ENCODE measurements around the gene CERS2. TPM values are rescaled to one million over a fixed set of nuclear protein-coding genes. Genes with fewer than 3 reads are reported as not detected.
"Not testable (repeated sequence)": the region's sequence is repeated elsewhere in the genome, so short reads cannot be mapped to it uniquely, and the experiment has no call there.

CERS2 gene
- total RNA-seq, 6 experiments from 2014 or later = 189 to 305 (median 255) TPM

DNA sequence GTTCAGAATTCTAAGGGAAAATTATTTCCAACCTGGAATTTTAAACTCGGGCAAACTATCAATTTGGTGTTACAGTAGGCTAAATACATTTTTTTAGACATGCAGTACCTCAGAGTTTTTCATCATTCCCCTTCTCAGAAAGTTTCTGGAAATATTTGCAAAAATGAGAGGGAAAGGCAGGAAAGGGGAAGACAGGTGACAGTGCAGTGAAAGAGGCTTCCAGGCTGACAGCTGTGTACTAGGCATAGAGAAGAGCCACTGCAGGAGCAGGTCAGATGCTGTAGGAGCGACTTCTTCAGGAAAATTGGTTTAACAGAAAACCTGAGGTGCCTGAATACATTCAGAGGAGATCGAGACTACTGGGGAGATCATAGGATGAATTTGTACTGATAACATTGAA, 19.9 kb downstream of the CERS2 start:
- Mint-ChIP-seq H3K27ac (no peak overlapping the region), H3K9me3 (no peaks in the 10 kb centered on the region), H3K36me3 (ENCODE audit: low read depth) (peaks cover 39% of the 10 kb centered on the region), H3K27me3 (ENCODE audit: insufficient read depth) (peaks cover 2% of the 10 kb centered on the region), H3K4me1 (ENCODE audit: low read depth) (no peaks in the 10 kb centered on the region), H3K4me3 (no peak overlapping the region)
- no peak for DNase-seq
- TF ChIP-seq, protein P1, sequence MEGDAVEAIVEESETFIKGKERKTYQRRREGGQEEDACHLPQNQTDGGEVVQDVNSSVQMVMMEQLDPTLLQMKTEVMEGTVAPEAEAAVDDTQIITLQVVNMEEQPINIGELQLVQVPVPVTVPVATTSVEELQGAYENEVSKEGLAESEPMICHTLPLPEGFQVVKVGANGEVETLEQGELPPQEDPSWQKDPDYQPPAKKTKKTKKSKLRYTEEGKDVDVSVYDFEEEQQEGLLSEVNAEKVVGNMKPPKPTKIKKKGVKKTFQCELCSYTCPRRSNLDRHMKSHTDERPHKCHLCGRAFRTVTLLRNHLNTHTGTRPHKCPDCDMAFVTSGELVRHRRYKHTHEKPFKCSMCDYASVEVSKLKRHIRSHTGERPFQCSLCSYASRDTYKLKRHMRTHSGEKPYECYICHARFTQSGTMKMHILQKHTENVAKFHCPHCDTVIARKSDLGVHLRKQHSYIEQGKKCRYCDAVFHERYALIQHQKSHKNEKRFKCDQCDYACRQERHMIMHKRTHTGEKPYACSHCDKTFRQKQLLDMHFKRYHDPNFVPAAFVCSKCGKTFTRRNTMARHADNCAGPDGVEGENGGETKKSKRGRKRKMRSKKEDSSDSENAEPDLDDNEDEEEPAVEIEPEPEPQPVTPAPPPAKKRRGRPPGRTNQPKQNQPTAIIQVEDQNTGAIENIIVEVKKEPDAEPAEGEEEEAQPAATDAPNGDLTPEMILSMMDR (IDR thresholded peaks at IDR 0.05) = no peak

DNA sequence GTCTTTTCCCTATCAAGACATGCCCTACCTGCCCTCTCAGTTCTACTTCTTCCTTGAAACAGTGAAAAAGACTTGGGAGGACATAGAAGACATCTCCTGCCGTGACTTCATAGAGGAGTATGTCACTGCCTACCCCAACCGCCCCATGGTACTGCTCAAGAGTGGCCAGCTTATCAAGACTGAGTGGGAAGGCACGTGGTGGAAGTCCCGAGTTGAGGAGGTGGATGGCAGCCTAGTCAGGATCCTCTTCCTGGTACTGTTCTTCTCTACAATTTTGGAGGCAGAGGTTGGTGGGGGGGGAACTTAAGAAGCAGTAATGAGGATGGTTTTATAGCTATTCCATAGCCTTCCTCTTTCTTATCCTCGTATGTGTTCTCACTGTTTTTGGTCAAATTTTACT, 29.8 kb downstream of the CERS2 start:
- DNase-seq = no peak
- Mint-ChIP-seq H3K36me3 (ENCODE audit: low read depth) (peaks cover 33% of the 10 kb centered on the region), H3K4me1 (ENCODE audit: low read depth) (no peaks in the 10 kb centered on the region), H3K27me3 (ENCODE audit: insufficient read depth) (peaks cover 2% of the 10 kb centered on the region), H3K9me3 (no peaks in the 10 kb centered on the region), H3K4me3 (no peak overlapping the region), H3K27ac (no peak overlapping the region)
- TF ChIP-seq, protein P1 (IDR thresholded peaks at IDR 0.05) = no peak

DNA sequence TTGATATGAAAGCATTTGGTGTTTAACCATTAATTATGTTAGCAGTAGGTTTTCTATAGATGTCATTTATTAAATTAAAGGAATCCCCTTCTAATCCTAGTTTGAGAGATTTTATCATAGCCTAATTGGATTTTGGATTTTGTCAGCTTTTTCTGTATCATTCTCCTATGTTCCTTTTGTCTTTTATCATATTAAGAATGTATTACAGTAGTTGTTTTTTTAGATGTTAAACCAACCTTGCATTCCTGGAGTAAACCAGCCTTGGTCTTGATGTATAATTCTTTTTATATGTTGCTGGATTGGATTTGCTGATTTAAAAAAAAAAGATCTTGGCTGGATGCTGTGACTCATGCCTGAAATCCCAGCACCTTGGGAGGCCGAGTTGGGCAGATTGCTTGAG, 42.9 kb downstream of the CERS2 start:
- peaks cover 8% of the 10 kb centered on the region; the same call in 1 of the 2 replicates for H3K4me1 Mint-ChIP-seq (ENCODE audit: low read depth)
- no peak overlapping the region for H3K4me3 Mint-ChIP-seq
- no peaks in the 10 kb centered on the region for H3K27me3 Mint-ChIP-seq (ENCODE audit: insufficient read depth)
- TF ChIP-seq, protein P1 (IDR thresholded peaks at IDR 0.05) = no peak
- peaks cover 74% of the 10 kb centered on the region for H3K36me3 Mint-ChIP-seq (ENCODE audit: low read depth)
- peaks cover 25% of the 10 kb centered on the region for H3K9me3 Mint-ChIP-seq
- DNase-seq = peak; percentile 39
- no peak overlapping the region for H3K27ac Mint-ChIP-seq

DNA sequence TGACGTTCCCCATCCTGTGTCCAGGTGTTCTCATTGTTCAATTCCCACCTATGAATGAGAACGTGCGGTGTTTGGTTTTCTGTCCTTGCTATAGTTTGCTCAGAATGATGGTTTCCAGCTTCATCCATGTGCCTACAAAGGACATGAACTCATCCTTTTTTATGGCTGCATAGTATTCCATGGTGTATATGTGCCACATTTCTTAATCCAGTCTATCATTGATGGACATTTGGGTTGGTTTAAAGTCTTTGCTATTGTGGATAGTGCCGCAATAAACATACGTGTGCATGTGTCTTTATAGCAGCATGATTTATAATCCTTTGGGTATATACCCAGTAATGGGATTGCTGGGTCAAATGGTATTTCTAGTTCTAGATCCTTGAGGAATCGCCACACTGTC, 45.9 kb downstream of the CERS2 start:
- H3K4me1 Mint-ChIP-seq (ENCODE audit: low read depth); DNase-seq; H3K27ac Mint-ChIP-seq; H3K27me3 Mint-ChIP-seq (ENCODE audit: insufficient read depth); H3K4me3 Mint-ChIP-seq: not testable (repeated sequence)
- peaks cover 25% of the 10 kb centered on the region for H3K9me3 Mint-ChIP-seq
- peaks cover 62% of the 10 kb centered on the region for H3K36me3 Mint-ChIP-seq (ENCODE audit: low read depth)

DNA sequence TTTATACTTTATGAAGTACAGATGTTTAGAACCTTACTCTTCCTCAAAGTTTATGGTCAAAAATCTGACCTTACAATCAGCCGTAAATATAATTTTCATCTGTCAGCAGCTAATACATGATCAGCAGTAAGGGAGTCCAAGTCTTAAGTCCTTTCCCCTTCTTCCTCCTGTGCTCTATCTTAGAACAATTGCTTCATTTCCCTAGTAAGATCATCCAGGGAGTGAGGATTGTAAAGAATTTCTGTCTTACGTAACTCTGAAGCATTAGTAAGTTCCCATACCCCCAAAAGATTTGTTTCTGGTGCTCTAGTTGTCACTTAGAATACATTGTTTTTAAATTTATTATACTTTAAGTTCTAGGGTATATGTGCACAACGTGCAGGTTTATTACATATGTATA, 46.3 kb downstream of the CERS2 start:
- Mint-ChIP-seq H3K4me1 (ENCODE audit: low read depth) (peaks cover 8% of the 10 kb centered on the region), H3K27me3 (ENCODE audit: insufficient read depth) (no peaks in the 10 kb centered on the region; the same call in 1 of the 2 replicates), H3K4me3 (no peak overlapping the region), H3K36me3 (ENCODE audit: low read depth) (peaks cover 62% of the 10 kb centered on the region), H3K27ac (no peak overlapping the region), H3K9me3 (peaks cover 25% of the 10 kb centered on the region)
- DNase-seq = no peak
- TF ChIP-seq, protein P1 (IDR thresholded peaks at IDR 0.05) = no peak

DNA sequence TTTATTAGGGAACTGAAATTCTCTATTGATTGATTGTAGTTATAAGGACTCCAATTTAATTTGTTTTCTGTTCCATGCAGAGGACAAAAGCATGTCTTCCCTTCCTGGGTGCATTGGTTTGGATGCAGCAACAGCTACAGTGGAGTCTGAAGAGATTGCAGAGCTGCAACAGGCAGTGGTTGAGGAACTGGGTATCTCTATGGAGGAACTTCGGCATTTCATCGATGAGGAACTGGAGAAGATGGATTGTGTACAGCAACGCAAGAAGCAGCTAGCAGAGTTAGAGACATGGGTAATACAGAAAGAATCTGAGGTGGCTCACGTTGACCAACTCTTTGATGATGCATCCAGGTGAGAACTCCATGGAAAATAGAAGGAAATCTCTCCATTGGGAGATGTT, 47.0 kb downstream of the CERS2 start:
- DNase-seq = no peak
- TF ChIP-seq, protein P1 (IDR thresholded peaks at IDR 0.05) = no peak
- peaks cover 23% of the 10 kb centered on the region for H3K9me3 Mint-ChIP-seq
- H3K4me3 Mint-ChIP-seq = peak overlapping the region; percentile 97
- peaks cover 12% of the 10 kb centered on the region for H3K4me1 Mint-ChIP-seq (ENCODE audit: low read depth)
- H3K27me3 Mint-ChIP-seq (ENCODE audit: insufficient read depth) = no peaks in the 10 kb centered on the region; the same call in 1 of the 2 replicates
- peaks cover 57% of the 10 kb centered on the region for H3K36me3 Mint-ChIP-seq (ENCODE audit: low read depth)
- no peak overlapping the region for H3K27ac Mint-ChIP-seq

Measured in HFFc6 (cell line).